ENCODE data around the gene KCNV2.

The KCNV2 gene

DNA sequence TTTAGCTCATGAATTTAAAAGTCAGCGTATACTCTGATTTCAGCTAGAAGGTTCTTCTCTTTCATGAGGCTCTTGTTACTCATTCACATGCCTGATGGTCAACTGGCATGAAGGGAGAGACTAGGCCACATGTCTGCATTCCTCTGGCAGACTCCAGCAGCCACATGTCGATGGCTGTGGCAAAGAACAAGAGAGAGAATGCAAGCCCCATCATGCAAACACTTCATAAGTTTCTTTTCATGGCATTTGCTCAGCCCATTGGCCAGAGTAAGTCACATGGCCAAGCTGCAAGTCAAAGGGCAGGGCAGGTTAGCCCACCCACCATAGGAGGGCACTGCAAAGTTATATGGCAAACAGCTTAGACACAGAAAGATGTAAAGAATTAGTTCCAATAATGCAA lies 5.4 kb downstream of the KCNV2 start:
- peak; percentile 69 for DNase-seq

DNA sequence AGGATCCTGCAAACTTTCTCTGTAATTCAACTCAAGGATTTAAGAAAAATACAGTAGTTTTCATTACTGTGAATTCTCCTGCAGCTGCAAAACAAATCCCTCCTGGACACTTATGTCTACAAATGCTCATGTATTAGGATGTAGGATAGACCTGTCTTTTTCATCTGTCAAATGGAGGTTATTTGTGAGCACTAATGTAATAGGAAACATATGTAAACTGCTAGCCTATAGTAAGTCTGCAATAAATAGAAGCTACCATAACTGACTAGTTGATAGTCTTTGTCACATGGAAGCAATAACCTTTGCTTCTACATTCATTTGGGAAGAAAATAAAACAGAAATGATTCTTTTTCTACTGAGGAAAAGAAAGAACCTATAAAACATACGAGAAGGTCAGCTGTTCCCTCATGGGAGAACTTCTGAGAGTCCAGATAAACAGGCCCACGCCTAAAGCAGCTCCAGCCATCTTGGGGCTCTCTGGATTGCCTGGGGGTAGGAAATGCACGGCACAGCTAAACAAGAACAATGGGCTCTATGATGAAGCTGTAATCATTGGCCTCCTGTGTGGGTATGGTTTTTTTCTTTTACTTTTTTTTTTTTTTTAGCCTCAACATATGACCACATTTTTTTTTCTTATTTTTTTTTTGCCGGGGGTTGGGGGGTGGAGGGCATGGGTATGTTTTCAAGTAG lies 6.2 kb downstream of the KCNV2 start:
- DNase-seq, result no peak

DNA sequence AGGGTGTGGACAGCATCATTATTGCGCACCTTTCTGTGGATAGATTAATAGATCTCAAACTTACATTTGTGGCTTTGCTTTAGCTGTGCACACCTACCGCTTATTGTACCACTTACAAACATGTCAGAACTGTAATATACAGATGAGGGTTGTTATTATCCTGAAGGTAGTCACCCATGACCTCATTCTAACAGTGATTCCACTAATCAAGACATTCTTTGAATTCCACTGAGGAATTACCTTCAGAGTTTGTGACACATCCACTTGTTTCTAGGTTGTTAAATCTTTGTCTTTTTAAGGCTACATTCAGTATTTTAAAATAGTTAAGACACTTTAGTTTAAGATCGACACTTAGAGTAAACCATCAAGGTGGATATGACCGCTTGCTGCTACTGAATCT lies 7.8 kb downstream of the KCNV2 start:
- DNase-seq, result no peak

DNA sequence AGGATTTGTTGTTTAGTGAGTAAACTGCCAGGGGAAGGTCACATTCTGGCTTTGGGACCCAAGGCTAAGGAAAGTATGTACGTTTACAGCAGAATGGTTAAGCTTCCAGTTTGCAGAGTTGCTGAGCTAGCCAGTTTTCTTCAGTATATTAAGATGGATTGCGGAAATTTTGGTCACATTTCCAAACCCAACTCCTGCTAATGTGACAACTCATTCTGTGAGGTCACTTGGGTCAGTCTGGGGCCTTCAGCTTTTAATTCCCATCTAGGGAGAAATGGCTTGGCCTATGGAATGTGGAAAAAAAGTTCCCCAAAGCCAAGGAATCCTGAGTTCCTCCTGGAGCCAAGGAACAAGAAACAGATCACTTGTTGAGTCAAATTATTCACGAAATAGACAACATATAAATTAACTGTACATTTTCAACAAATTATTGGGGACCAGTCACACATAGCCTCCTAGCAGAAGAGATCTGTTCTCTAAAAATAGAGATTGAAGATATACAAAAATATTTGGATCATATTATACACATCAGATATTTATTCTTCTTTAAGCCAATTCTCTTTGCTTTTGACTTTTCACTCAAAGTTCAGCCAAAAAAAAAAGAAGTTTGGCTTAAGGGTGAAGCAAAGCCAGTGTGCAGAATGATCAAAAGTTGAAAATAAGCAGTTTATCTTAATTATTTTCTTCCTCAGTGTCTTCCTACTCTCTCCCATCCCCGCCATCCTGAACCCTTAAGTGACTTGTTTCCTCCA lies 8.8 kb downstream of the KCNV2 start:
- DNase-seq, result no peak

DNA sequence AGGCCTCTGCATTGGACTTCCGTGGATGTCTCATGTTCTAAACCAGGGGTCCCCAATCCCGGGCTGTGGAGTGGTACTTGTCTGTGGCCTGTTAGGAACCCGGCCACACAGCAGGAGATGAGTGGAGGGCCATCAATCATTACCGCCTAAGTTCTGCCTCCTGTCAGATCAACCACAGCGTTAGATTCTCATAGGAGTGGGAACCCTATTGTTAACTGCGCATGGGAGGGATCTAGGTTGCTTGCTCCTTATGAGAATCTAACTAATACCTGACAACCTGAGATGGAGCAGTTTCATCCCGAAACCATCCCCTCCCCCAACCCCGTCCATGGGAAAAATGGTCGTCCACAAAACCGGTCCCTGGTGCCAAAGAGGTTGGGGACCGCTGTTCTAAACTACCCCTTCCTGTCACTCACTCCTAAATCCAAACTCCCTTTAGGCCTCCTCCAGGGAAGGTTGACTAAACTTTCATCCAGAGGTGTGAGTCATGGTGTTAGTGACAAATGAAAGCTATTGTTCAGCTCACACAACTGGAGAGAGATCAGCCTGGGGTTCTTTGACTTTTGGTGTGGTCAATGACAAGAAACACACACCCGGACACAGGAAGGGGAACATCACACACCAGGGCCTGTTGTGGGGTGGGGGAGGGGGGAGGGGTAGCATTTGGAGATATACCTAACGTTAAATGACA lies 9.5 kb downstream of the KCNV2 start:
- no peak for DNase-seq

DNA sequence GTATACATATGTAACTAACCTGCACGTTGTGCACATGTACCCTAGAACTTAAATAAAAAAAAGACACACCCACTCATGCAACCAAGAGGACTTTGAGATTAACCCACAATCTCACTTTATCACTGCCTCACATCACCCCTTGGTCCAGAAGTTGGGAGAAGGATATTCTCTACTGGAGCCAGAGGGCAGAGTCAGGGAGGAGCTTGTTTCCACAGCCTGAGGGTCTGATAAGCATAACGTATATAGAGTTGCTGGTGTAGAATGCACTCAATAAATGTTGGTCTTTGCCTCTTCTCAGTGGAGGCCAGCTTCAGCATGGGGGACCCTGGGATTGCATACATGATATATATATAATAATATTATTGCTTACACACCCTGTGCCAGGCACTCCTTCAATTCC lies 10.1 kb downstream of the KCNV2 start:
- no peak for DNase-seq

- peak; percentile 70 for DNase-seq
Observed at GRCh38 chr9:2727966-2728613, 10.8 kb downstream of the KCNV2 start.

DNA sequence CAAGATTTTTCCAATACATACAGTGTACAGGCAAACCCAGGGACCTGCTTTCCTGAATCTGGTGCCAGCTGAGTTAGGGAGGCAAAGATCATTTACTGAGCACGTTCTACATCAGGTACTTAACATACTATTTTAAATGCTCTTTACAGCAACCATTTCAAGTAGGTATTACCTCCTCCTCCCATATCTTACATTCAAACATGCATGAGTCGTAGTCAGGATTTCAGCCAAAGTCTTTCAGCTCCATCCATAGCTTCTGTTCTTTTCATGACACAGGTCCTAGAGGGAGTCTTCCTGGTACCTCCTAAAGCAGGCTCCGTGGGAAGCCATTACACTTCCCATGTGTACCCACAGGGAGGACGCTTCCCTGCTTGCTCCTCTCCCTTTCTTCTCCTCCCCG lies 11.7 kb downstream of the KCNV2 start:
- DNase-seq, result peak; percentile 25

DNA sequence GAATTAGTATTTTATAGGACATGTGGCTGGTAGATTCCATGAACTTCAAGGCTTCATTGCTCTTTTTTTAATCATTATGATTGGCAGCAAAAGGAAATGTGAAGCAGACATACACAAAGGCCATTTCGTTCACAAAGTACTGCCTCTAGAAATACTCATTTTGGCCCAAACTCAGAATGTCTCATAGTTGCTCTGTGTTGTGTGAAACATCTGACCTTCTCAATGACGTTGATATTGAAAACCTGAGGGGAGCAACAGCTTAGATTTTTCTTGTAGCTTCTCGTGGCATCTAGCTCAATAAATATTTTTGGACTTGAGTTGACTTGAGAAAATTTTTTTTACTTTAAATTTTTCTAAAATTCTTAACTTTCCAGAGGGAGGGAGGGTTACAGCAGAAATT lies 12.4 kb downstream of the KCNV2 start:
- DNase-seq, result no peak

GRCh38 chr9:2730971-2731370 lies 13.7 kb downstream of the KCNV2 start:
- no peak for DNase-seq

DNA sequence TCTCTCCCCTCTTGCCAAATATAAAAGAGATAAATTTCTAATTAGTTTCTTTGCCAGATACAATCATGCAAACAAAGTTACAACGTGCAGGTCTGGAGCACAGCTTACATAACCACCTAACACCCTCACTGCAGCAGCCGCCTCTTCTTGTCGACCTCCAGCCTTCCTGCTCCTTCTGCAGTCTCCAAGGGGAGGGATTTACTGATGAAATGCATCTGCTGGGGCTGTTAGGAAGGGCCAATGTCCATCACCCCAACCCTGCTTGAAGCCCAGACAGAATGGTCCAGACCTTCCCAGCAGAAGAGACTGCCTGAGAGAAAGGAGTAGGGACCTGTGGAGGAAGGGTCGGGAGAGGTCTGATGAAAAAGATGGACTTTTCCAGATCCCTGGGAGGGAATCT lies 15.2 kb downstream of the KCNV2 start:
- DNase-seq, result no peak

DNA sequence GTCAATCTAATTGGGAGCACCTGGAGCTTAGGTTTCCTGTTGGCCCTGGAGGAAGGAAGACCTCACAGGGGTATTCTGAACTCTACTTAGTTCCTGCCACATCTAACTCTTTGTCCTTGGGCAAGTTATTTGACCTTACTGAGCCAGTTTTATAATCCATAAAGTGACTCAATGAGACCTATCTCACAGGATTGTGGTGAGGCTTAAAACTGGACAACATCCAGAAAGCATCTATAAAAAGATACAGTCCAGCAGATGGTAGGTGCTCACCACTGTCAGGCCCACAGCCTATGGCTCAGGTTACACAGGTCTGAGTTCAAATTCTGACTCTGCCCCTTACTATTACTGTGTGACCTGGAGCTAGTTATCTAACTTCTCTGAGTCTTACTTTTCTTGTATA lies 23.3 kb downstream of the KCNV2 start:
- no peak for DNase-seq

GRCh38 chr9:2741441-2742158 lies 24.3 kb downstream of the KCNV2 start:
- no peak for DNase-seq

- DNase-seq, result no peak
Observed at GRCh38 chr9:2742214-2742613, 24.9 kb downstream of the KCNV2 start.

DNA sequence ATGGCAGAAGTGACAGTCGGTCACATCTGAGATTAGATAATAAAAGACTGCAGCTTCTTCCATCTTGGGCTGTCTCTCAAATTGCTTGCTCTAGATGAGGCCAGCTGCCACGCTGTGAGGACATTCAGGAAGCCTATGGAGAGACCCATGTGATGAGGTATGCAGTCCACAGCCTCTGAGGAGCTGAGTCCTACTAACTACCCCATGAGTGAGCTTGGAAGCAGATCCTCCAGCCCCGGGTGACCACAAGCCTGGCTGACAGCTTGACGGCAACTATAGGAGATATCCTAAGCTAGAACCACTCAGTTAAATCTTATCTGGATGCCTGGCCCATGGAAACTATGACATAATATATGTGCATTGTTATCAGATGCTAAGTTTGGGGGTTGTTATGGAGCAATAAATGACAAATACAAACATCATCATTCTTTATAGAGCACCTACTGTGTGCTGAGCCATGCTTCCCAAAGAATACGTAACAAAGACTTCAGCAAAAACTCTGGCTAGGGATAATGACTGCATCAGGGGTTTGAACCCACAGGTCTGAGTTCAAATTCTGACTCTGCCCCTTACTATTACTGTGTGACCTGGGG lies 26.7 kb downstream of the KCNV2 start:
- no peak for DNase-seq

- no peak for DNase-seq
Observed at GRCh38 chr9:2745560-2746380, 28.5 kb downstream of the KCNV2 start.

DNA sequence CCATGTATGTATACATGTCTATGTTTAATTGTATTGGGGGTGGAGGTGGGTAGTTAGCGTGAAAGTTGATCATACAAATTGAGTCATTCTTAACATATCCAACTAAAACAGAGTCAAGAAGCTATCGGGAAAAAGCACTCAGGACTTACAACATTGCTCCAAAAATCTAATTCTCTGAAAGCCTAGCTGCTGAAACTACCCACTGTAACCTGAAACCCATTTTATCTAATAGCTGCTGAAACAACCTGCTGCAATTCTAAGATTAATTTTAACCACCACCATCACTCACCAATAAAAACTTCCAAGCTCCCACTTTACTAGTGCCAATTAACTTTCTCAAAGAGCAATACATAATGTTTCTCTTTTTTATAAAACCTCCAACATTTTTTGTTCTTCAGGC lies 32.2 kb downstream of the KCNV2 start:
- DNase-seq, result no peak

DNA sequence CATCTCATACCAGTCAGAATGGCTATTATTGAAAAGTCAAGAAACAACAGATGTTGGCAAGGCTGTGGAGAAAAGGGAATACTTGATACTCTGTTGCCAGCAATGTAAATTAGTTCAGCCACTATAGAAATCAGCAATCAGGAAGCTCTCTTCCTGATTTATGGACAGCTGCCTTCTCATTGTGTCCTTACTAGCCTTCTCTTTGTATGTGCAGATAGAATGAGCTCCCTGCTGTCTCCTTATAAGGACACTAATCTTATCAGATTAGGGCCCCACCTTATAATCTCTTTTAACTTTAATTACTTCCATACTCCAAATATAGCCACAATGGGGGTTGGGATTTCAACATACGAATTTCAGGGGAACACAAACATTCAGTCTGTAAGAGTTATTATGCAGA lies 38.0 kb downstream of the KCNV2 start:
- peak; percentile 41 for DNase-seq

DNA sequence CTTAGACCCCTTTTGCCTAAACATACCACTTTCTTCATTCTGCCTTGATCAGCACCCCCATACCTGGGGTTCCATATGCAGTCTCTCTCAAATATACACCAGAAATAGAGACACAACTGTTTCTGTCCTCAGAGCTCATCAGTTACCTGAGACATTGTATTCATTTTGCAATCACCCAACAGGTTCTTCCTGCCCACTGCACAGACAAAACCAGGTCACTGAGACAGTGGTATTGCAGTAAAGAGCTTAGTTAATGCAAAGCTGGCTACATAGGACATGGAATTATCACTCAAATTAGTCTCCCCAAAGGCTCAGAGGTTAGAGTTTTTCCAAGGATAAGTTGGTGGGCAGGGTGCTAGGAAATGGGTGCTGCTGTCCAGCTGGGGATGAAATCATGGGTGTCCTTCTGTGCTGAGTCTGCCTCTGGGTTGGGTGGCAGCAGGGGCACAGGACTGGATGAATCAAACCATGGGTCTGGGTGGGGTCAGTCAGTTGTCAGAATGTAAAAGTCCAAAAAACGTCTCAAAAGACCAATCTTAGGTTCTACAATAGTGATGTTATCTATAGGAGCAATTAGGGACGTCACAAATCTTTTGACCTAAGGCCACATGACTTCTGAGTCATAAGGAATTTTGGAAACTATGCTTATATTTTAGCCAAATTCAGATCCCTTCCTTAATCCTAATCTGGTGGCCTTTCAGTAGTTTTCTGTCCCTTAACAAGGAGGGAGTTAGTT lies 41.0 kb downstream of the KCNV2 start:
- no peak for DNase-seq

DNA sequence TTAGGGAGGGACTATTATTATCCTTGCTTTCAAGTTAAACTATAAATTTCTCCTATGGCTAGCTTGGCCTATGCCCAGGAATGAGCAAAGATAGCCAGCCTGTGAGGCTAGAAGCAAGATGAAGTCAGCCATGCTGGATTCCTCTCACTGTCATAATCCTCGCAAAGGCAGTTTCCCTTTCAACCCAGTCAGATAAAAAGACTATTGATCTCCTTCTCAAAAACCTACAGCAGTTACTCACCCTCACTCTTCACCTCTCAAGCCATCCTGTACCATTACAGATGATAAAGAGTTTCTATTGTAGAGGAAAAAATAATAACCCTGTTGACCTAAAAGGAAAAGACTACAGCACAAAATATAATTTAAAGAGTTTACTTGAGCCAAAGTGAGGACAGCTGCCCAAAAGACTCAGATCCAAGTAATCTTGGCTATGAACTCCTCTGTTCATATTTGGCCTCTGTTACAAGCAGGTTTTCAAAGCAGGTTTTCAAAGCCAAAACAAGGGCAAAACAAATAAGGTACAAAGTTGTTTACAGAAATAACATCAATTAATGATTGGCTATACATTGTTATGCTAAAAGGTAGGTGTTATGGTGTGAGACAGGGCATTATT lies 41.7 kb downstream of the KCNV2 start:
- DNase-seq, result no peak

Measured in NCI-H446 treated with DMSO at 0.1 percent for 48 hours (cell line).